ENCODE data around the gene UBE4A. TPM values are rescaled to one million over a fixed set of nuclear protein-coding genes. Genes with fewer than 3 reads are reported as not detected.

The UBE4A gene
- total RNA-seq, 2 experiments from 2014 or later, result 40.2 to 40.5 TPM

GRCh38 chr11:118442301-118442700 is 82.9 kb downstream of the UBE4A start:
- DNase-seq (no peak), ATAC-seq (no peak)
- Mint-ChIP-seq H3K27me3 (no peaks in the 10 kb centered on the region), H3K36me3 (ENCODE audit: low read depth) (peaks cover 49% of the 10 kb centered on the region), H3K4me3 (peak overlapping the region; percentile 36), H3K4me1 (ENCODE audit: low read depth) (peaks cover 83% of the 10 kb centered on the region), H3K9me3 (no peaks in the 10 kb centered on the region), H3K27ac (peak overlapping the region; percentile 88)
- CTCF ChIA-PET, result no interaction called here
- no peak for TF ChIP-seq CTCF (IDR thresholded peaks at IDR 0.05)
- intact Hi-C loops (cut with micrococcal nuclease), result loop anchor here (10.0 kb wide), 1 partner anchor 122 kb away; the partner anchor contains the start of gene IFT46
- POLR2A ChIA-PET, result interaction anchor here (1.0 to 1.5 kb wide), 3 partner anchors 44 to 221 kb away, joined by 3 to 4 read pairs (median 3); no protein-coding TSS in a partner anchor

- Mint-ChIP-seq H3K27me3 (no peaks in the 10 kb centered on the region), H3K4me3 (peak overlapping the region; percentile 57), H3K27ac (peak overlapping the region; percentile 88), H3K36me3 (ENCODE audit: low read depth) (peaks cover 55% of the 10 kb centered on the region), H3K9me3 (no peaks in the 10 kb centered on the region), H3K4me1 (ENCODE audit: low read depth) (peaks cover 90% of the 10 kb centered on the region)
- TF ChIP-seq CTCF (IDR thresholded peaks at IDR 0.05), result no peak
- intact Hi-C loops (cut with micrococcal nuclease), result loop anchor here (10.0 kb wide), 1 partner anchor 122 kb away; the partner anchor contains the start of gene IFT46
- ChIA-PET CTCF (interaction anchor here (1.3 kb wide), 1 partner anchor 46 kb away, joined by 3 read pairs; no protein-coding TSS in a partner anchor), POLR2A (interaction anchor here (0.6 to 1.9 kb wide), 9 partner anchors 9 to 573 kb away, joined by 3 to 6 read pairs (median 3); partner anchors contain the start of gene ARCN1)
- ATAC-seq (peak; percentile 2), DNase-seq (no peak)
Measured at GRCh38 chr11:118442908-118443589, 83.6 kb downstream of the UBE4A start.

- POLR2A ChIA-PET, result interaction anchor here (0.6 to 1.9 kb wide), 10 partner anchors 8 to 572 kb away, joined by 3 to 10 read pairs (median 4); partner anchors contain the start of genes ARCN1, JAML and KMT2A
- Mint-ChIP-seq H3K4me3 (peak overlapping the region; percentile 57), H3K4me1 (ENCODE audit: low read depth) (peaks cover 95% of the 10 kb centered on the region), H3K36me3 (ENCODE audit: low read depth) (peaks cover 55% of the 10 kb centered on the region), H3K27me3 (no peaks in the 10 kb centered on the region), H3K9me3 (no peaks in the 10 kb centered on the region), H3K27ac (peak overlapping the region; percentile 88)
- ATAC-seq (peak; percentile 68), DNase-seq (peak; percentile 33)
- CTCF ChIA-PET, result interaction anchor here (0.9 to 1.3 kb wide), 2 partner anchors 45 to 148 kb away, joined by 3 read pairs; no protein-coding TSS in a partner anchor
- no peak for TF ChIP-seq CTCF (IDR thresholded peaks at IDR 0.05)
- intact Hi-C loops (cut with micrococcal nuclease), result loop anchor here (10.0 kb wide), 1 partner anchor 121 kb away; the partner anchor contains the start of gene IFT46
Measured at GRCh38 chr11:118443590-118444218, 84.3 kb downstream of the UBE4A start.

- Mint-ChIP-seq H3K4me1 (ENCODE audit: low read depth) (peaks cover 75% of the 10 kb centered on the region), H3K36me3 (ENCODE audit: low read depth) (peaks cover 44% of the 10 kb centered on the region), H3K4me3 (no peak overlapping the region), H3K9me3 (no peaks in the 10 kb centered on the region), H3K27me3 (no peaks in the 10 kb centered on the region), H3K27ac (peak overlapping the region; percentile 72)
- ATAC-seq (no peak), DNase-seq (no peak)
- ChIA-PET POLR2A (interaction anchor here (0.7 to 1.8 kb wide), 3 partner anchors 12 to 413 kb away, joined by 3 to 13 read pairs (median 3); partner anchors contain the start of gene KMT2A), CTCF (interaction anchor here (1.0 to 1.7 kb wide), 8 partner anchors 9 to 249 kb away, joined by 3 to 5 read pairs (median 4); no protein-coding TSS in a partner anchor)
- intact Hi-C loops (cut with micrococcal nuclease), result loop anchor here (10.0 kb wide), 1 partner anchor 117 kb away; the partner anchor contains the start of gene IFT46
- no peak for TF ChIP-seq CTCF (IDR thresholded peaks at IDR 0.05)
Measured at GRCh38 chr11:118447423-118447822, 88.0 kb downstream of the UBE4A start.
